Neutrophil (primary cell): ENCODE data around the gene MLPH.

Experiments
- H3K27ac ChIP-seq: fragments of 200-600 bp; sonication (generic); 2 replicates; pipeline ENCODE4 v1.5.1; 2016; ENCODE audit warnings: mild to moderate bottlenecking, moderate library complexity
- H3K27me3 ChIP-seq: fragments of 200-600 bp; sonication (generic); 2 replicates; pipeline ENCODE4 v1.6.0; 2016; ENCODE audit warnings: mild to moderate bottlenecking
- H3K36me3 ChIP-seq: fragments of 200-600 bp; sonication (generic); 2 replicates; pipeline ENCODE4 v1.5.1; 2017
- H3K4me1 ChIP-seq, 2 experiments: fragments of 200-600 bp in 1 of 2; sonication (generic) in 1 of 2; 1 replicate in 1 of 2; 2 replicates in 1 of 2; pipeline versions ENCODE4 v1.5.1 to v1.6.1; 2013 to 2016; ENCODE audit warnings: low read depth in 1 of 2, low read length in 1 of 2, mild to moderate bottlenecking in 1 of 2, moderate library complexity in 1 of 2; ENCODE audit not compliant: control insufficient read depth in 1 of 2, insufficient read depth in 1 of 2
- H3K4me3 ChIP-seq, 2 experiments: fragments of 200-600 bp in 1 of 2; sonication (generic) in 1 of 2; 1 replicate in 1 of 2; 2 replicates in 1 of 2; pipeline ENCODE4 v1.5.1; 2013 to 2016; ENCODE audit warnings: low read depth in 1 of 2, low read length in 1 of 2, mild to moderate bottlenecking in 1 of 2, moderate library complexity in 1 of 2
- H3K9me3 ChIP-seq: fragments of 200-600 bp; sonication (generic); 2 replicates; pipeline ENCODE4 v1.5.1; 2016
- TF ChIP-seq, protein P1 (sequence below): fragments of 200-600 bp; sonication (generic); IDR thresholded peaks from 2 replicates; pipeline ENCODE4 v1.5.1; 2016; ENCODE audit warnings: antibody characterized with exemption

MLPH gene, protein sequence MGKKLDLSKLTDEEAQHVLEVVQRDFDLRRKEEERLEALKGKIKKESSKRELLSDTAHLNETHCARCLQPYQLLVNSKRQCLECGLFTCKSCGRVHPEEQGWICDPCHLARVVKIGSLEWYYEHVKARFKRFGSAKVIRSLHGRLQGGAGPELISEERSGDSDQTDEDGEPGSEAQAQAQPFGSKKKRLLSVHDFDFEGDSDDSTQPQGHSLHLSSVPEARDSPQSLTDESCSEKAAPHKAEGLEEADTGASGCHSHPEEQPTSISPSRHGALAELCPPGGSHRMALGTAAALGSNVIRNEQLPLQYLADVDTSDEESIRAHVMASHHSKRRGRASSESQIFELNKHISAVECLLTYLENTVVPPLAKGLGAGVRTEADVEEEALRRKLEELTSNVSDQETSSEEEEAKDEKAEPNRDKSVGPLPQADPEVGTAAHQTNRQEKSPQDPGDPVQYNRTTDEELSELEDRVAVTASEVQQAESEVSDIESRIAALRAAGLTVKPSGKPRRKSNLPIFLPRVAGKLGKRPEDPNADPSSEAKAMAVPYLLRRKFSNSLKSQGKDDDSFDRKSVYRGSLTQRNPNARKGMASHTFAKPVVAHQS

DNA sequence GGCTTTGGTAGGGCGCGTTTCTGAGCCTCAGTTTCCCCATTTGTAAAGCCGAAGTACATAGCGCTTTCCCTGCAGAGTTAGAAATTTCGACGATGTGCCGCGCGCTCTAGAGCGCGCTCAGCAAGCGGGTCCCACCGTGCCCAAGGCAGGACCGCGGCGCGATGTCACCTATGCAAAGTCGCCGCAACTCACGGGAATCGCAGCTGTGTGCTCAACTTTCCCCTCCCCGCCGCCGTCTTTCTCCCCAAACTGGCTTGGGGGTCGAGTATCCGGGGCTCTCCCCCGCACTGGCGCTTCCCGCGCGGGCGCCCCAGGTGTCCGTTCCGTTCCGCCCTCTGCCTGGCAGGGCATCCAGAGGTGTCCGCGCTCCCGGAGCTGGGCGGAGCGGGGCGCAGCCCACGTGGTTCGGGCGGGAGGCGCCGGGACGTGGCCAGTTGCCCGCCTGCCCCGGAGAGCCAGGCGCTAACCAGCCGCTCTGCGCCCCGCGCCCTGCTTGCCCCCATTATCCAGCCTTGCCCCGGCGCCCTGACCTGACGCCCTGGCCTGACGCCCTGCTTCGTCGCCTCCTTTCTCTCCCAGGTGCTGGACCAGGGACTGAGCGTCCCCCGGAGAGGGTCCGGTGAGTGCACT is at the start of gene MLPH:
TSS of gene MLPH (plus strand) at position 433 of the 630 bp plus-strand sequence. CDS start 6,176 bp downstream, outside the sequence.
- Histone ChIP-seq H3K27me3 (peaks cover 95% of the 10 kb centered on the region), H3K4me1 (no peaks in the 10 kb centered on the region), H3K9me3 (peaks cover 5% of the 10 kb centered on the region), H3K27ac (no peak within 1 kb of the TSS), H3K4me3 (no peak within 1 kb of the TSS), H3K36me3 (no peaks in the 10 kb centered on the region)
- TF ChIP-seq, protein P1, sequence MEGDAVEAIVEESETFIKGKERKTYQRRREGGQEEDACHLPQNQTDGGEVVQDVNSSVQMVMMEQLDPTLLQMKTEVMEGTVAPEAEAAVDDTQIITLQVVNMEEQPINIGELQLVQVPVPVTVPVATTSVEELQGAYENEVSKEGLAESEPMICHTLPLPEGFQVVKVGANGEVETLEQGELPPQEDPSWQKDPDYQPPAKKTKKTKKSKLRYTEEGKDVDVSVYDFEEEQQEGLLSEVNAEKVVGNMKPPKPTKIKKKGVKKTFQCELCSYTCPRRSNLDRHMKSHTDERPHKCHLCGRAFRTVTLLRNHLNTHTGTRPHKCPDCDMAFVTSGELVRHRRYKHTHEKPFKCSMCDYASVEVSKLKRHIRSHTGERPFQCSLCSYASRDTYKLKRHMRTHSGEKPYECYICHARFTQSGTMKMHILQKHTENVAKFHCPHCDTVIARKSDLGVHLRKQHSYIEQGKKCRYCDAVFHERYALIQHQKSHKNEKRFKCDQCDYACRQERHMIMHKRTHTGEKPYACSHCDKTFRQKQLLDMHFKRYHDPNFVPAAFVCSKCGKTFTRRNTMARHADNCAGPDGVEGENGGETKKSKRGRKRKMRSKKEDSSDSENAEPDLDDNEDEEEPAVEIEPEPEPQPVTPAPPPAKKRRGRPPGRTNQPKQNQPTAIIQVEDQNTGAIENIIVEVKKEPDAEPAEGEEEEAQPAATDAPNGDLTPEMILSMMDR: no peak

DNA sequence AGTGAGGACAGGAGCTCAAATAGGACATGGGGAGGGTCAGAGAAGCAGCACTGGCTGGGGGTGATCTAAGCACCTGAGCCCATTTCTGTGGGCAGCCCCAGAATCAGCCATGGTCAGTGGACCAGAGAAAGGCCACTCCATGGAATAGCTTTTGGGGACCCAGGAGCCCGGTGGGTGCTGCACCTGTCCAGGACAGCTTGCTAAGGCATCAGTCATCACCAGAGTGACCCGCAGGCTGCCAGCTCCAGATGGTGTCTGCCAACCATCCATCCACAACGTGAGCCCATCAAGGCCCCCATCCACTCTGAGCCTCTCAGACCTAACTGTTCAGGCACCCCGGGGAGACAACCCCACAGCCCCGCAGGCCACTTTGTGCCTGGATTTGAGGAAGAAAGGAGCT is 49.5 kb upstream of the MLPH start:
- no peaks in the 10 kb centered on the region for H3K9me3 ChIP-seq
- no peaks in the 10 kb centered on the region for H3K36me3 ChIP-seq
- H3K27ac ChIP-seq: no peak overlapping the region
- no peak overlapping the region for H3K4me3 ChIP-seq
- TF ChIP-seq, protein P1: no peak
- H3K27me3 ChIP-seq: peaks cover 26% of the 10 kb centered on the region
- peaks cover 0 to 5% of the 10 kb centered on the region in 2 experiments for H3K4me1 ChIP-seq

DNA sequence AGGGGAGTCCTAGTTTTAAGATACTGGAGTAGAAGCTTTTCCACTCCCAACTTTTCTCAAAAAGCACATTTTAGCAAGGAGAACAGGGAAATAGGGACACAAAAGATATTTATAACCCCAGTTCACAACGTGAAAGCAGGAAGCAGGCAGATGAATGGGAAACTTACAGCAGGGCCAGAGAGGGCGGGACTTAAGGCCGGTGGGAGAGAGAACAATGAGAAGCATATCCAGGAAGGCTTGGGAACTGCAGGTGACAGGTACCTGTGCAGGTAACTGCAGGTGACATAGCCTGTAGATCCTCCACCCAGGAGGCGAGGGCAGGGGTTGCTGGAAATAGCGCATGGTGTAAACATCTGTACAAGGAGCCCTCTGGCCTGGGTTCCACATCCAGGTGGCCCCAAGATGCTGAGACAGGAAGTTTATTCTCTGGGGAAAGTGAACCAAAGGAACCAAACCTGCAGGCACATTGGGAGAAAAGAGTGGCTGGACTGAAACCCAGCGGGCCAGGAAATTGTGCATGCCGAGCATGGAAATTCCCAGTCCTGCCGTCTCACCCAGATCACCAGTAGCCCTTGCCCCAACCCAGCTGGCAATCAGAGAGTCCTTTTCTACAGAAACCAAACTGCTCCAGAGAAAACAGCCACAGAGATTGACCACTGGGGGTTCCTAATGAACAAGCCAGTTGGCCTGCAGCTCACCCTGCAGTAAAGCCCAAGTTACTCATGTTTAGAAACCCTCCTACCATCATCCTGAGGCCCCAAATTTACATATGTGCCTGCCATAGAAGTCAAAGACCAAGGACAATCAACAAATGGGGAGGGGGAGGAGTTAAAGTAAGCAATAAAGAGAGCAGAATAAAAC is 48.7 kb upstream of the MLPH start:
- Histone ChIP-seq H3K36me3 (no peaks in the 10 kb centered on the region), H3K4me1 (peaks cover 0 to 5% of the 10 kb centered on the region in 2 experiments), H3K27ac (no peak overlapping the region), H3K27me3 (peaks cover 26% of the 10 kb centered on the region), H3K9me3 (no peaks in the 10 kb centered on the region), H3K4me3 (no peak overlapping the region)
- TF ChIP-seq, protein P1: no peak

DNA sequence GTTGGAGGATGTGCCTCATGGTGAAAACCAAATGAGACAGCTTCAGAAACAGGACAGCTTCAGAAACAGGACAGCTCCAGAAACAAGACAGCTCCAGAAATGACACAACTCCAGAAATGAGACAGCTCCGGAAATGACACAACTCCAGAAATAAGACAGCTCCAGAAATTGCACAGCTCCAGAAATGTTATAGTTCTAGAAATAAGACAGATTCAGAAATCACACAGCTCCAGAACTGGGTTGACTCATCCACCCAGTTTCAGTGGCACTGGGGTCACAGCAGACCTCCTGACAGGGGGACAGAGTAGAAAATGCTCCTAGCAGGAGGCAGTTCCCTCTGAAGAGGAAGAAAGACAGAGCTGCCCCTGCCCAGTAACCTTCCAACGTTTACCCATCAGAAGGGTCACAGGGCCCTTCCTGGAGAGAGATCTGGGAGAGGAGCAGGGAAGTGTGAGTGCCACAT is 46.2 kb upstream of the MLPH start:
- H3K27ac ChIP-seq: no peak overlapping the region
- no peaks in the 10 kb centered on the region for H3K9me3 ChIP-seq
- TF ChIP-seq, protein P1: no peak
- H3K4me1 ChIP-seq: no peaks in the 10 kb centered on the region
- H3K4me3 ChIP-seq: no peak overlapping the region
- H3K36me3 ChIP-seq: no peaks in the 10 kb centered on the region
- peaks cover under 1% of the 10 kb centered on the region for H3K27me3 ChIP-seq

DNA sequence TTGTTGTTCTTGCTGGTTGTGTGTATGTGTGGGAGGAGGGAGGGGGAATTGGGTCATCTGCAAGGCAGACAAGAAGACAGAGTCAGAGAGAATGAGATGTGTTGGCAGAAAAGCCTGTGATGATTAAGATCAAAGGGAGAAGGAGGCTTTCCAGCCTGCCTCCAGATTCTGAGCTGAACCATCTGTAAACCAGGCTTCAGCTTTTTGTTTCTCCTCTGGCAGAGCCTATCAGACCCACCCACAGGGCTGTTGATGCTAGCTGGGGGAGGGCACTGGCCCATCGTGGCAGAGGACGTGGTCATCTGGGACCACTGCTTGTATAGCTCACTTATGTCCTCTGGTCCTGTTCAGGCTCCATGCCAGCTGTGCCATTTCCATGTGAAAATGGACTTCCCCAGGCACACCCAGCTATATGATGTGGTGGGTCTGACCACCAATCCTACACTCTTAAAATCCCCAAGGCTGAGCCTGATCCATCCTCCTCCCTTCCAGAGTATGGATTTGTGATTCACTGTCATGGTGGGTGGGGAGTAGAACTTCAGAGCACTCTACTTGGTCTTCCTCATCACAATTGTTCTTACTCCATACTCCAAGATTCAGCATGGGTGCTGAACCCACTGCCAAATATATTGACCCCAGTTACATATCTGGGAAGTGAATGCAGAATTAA is 45.3 kb upstream of the MLPH start:
- Histone ChIP-seq H3K36me3 (no peaks in the 10 kb centered on the region), H3K4me1 (no peaks in the 10 kb centered on the region), H3K9me3 (no peaks in the 10 kb centered on the region), H3K27ac (no peak overlapping the region), H3K27me3 (no peaks in the 10 kb centered on the region), H3K4me3 (no peak overlapping the region)
- TF ChIP-seq, protein P1: no peak
